T-cell (primary cell): ENCODE data around the gene OR10P1. TPM values are rescaled to one million over a fixed set of nuclear protein-coding genes. Genes with fewer than 3 reads are reported as not detected.
"Not testable (repeated sequence)": the region's sequence is repeated elsewhere in the genome, so short reads cannot be mapped to it uniquely, and the experiment has no call there.

Experiments used
- ATAC-seq, 4 experiments: fragments of 200-7000 bp in 3 of 4; fragments of 150-1000 bp in 1 of 4; cut with Tn5 transposase; replicated peaks in 1 of 4; 1 replicate in 3 of 4; 2 replicates in 1 of 4; pipeline ENCODE4 v1.10.0; 2021; ENCODE audit warnings: moderate library complexity in 3 of 4, mild to moderate bottlenecking in 2 of 4, moderate number of reproducible peaks in 1 of 4
- CTCF ChIA-PET, 2 donors: fragments of 300-600 bp; sonication (Branson Sonifier 250); formaldehyde crosslinking; loops; one replicate each; lab custom pipeline; 2022; ENCODE audit warnings: antibody characterized with exemption in 2 of 2; lab: Charles Lee
- POLR2A ChIA-PET, 2 donors: fragments of 300-600 bp; sonication (Branson Sonifier 250); formaldehyde crosslinking; loops; one replicate each; lab custom pipeline; 2022; ENCODE audit warnings: antibody characterized with exemption in 2 of 2; lab: Charles Lee
- DNase-seq, 35 experiments: peaks; one replicate each; pipeline versions ENCODE4 v3.0.0 to v3.0.0-alpha.2; 2013 to 2023
- H3K27ac ChIP-seq: one replicate; pipeline ENCODE4 v1.5.1; 2013; ENCODE audit warnings: low read length
- H3K27me3 ChIP-seq, 2 experiments: replicated peaks in 1 of 2; 1 replicate in 1 of 2; 2 replicates in 1 of 2; pipeline versions ENCODE4 v1.6.1 to v1.7.0; 2013; ENCODE audit warnings: low read length in 1 of 2, mixed read lengths in 1 of 2; ENCODE audit not compliant: control insufficient read depth in 2 of 2, insufficient read depth in 2 of 2; ENCODE audit errors: extremely low read depth in 1 of 2
- H3K36me3 ChIP-seq, 2 donors: 1 replicate in 1 of 2; 2 replicates in 1 of 2; pipeline versions ENCODE4 v1.6.1 to v1.7.0; 2013; ENCODE audit warnings: low read length in 1 of 2; ENCODE audit not compliant: control insufficient read depth in 2 of 2, insufficient read depth in 1 of 2; ENCODE audit errors: extremely low read depth in 1 of 2
- H3K4me1 ChIP-seq, 2 experiments: 1 replicate in 1 of 2; 2 replicates in 1 of 2; pipeline versions ENCODE4 v1.6.1 to v1.7.0; 2013; ENCODE audit warnings: low read length in 2 of 2, mixed read lengths in 1 of 2; ENCODE audit not compliant: insufficient read depth in 2 of 2, control insufficient read depth in 1 of 2; ENCODE audit errors: extremely low read depth in 1 of 2
- H3K4me3 ChIP-seq, 2 donors: 1 replicate in 1 of 2; 2 replicates in 1 of 2; pipeline versions ENCODE4 v1.5.1 to v1.7.0; 2013; ENCODE audit warnings: mild to moderate bottlenecking in 2 of 2, low read length in 1 of 2, moderate library complexity in 1 of 2; ENCODE audit not compliant: control insufficient read depth in 1 of 2; ENCODE audit errors: extremely low read depth in 1 of 2
- H3K9me3 ChIP-seq: 2 replicates; pipeline ENCODE4 v1.7.0; 2013
- H3K27ac Mint-ChIP-seq, 2 donors: one replicate each; pipeline ENCODE4 v1.8.0; 2020 to 2021; ENCODE audit warnings: mild to moderate bottlenecking in 2 of 2, mixed read lengths in 2 of 2
- H3K27me3 Mint-ChIP-seq, 2 donors: one replicate each; pipeline ENCODE4 v1.8.0; 2021 to 2022; ENCODE audit warnings: mixed read lengths in 2 of 2
- H3K36me3 Mint-ChIP-seq: one replicate; pipeline ENCODE4 v1.8.0; 2021; ENCODE audit warnings: mixed read lengths
- H3K4me1 Mint-ChIP-seq, 3 donors: one replicate each; pipeline ENCODE4 v1.8.0; 2020 to 2022; ENCODE audit warnings: mixed read lengths in 3 of 3, mild to moderate bottlenecking in 1 of 3
- H3K4me3 Mint-ChIP-seq, 3 donors: one replicate each; pipeline ENCODE4 v1.8.0; 2020 to 2022; ENCODE audit warnings: mild to moderate bottlenecking in 3 of 3, mixed read lengths in 3 of 3, moderate library complexity in 3 of 3
- H3K9me3 Mint-ChIP-seq, 3 donors: one replicate each; pipeline ENCODE4 v1.8.0; 2020 to 2022; ENCODE audit warnings: mixed read lengths in 3 of 3
- WGBS: methylation state at CpG from one replicate; pipeline ENCODE4 v1.1.5; 2013; ENCODE audit warnings: missing lambda C conversion rate; ENCODE audit not compliant: insufficient coverage; 5-methylcytosine and 5-hydroxymethylcytosine counted together
- total RNA-seq, 35 experiments: library from RNA in 6 of 35; stranded (reverse) in 6 of 35; fragments of 120-200 nt in 1 of 35; gene quantifications; one replicate each; pipeline versions ENCODE4 v1.2.1 to v1.2.4 and lab custom pipeline; 2013 to 2026

Gene OR10P1
- total RNA-seq (not detected), total RNA-seq (lab: John Stamatoyannopoulos, UW) (0 to 0.05 (median 0) reads per million in 29 experiments)
- total RNA-seq (2013): not detected

GRCh38 chr12:55636853-55637252 is at the start of gene OR10P1:
Gene OR10P1, plus strand, starts transcription at chr12:55636892. Its CDS starts 0 bp downstream, at chr12:55636892.
- H3K9me3 Mint-ChIP-seq: no peaks in the 10 kb centered on the region
- ChIA-PET CTCF (no interaction called here), POLR2A (no interaction called here)
- peaks cover 0 to 3% of the 10 kb centered on the region in 2 experiments for H3K27me3 ChIP-seq
- no peaks in the 10 kb centered on the region for H3K36me3 Mint-ChIP-seq
- peaks cover 10 to 14% (median 14%) of the 10 kb centered on the region in 3 donors for H3K4me1 Mint-ChIP-seq
- peaks cover 2 to 10% of the 10 kb centered on the region in 2 donors for H3K27me3 Mint-ChIP-seq
- no peak within 1 kb of the TSS for H3K4me3 ChIP-seq
- ATAC-seq (no peak), DNase-seq (no peak)
- peaks cover 0 to 13% of the 10 kb centered on the region in 2 experiments for H3K4me1 ChIP-seq
- H3K9me3 ChIP-seq: no peaks in the 10 kb centered on the region
- no peak within 1 kb of the TSS for H3K27ac ChIP-seq
- H3K36me3 ChIP-seq: no peaks in the 10 kb centered on the region
- peak within 1 kb of the TSS in 1 of 3 donors; percentile 15 for H3K4me3 Mint-ChIP-seq
- peak within 1 kb of the TSS; percentile 41 to 74 for H3K27ac Mint-ChIP-seq
- 83% methylated on average over 6 of the region's 6 CpGs for WGBS

GRCh38 chr12:55590152-55590551 is 46.5 kb upstream of the OR10P1 start:
- H3K4me3 Mint-ChIP-seq, CTCF ChIA-PET, H3K9me3 ChIP-seq, H3K27ac Mint-ChIP-seq, ATAC-seq, POLR2A ChIA-PET, H3K27ac ChIP-seq, H3K9me3 Mint-ChIP-seq, H3K36me3 ChIP-seq, H3K27me3 ChIP-seq, H3K4me3 ChIP-seq, H3K4me1 ChIP-seq, H3K4me1 Mint-ChIP-seq, H3K36me3 Mint-ChIP-seq, DNase-seq: not testable (repeated sequence)
- peaks cover 39 to 52% of the 10 kb centered on the region in 2 donors for H3K27me3 Mint-ChIP-seq
- 48% methylated on average over 4 of the region's 12 CpGs for WGBS

GRCh38 chr12:55607821-55608594 is 28.7 kb upstream of the OR10P1 start:
- H3K9me3 ChIP-seq: no peaks in the 10 kb centered on the region
- POLR2A ChIA-PET: interaction anchor here in 1 of 2 donors (0.8 kb wide), 1 partner anchor 14 kb away, joined by 3 read pairs; no protein-coding TSS in a partner anchor
- H3K9me3 Mint-ChIP-seq: no peaks in the 10 kb centered on the region
- CTCF ChIA-PET: no interaction called here
- H3K27me3 ChIP-seq: peaks cover 0 to 7% of the 10 kb centered on the region in 2 experiments
- H3K4me1 Mint-ChIP-seq: no peaks in the 10 kb centered on the region
- no peak overlapping the region for H3K27ac ChIP-seq
- H3K36me3 ChIP-seq: no peaks in the 10 kb centered on the region
- H3K36me3 Mint-ChIP-seq: no peaks in the 10 kb centered on the region
- H3K4me3 Mint-ChIP-seq: no peak overlapping the region
- no peaks in the 10 kb centered on the region for H3K4me1 ChIP-seq
- WGBS: 55% methylated on average over 2 of the region's 8 CpGs
- DNase-seq (no peak), ATAC-seq (no peak)
- H3K27me3 Mint-ChIP-seq: peaks cover 23 to 48% of the 10 kb centered on the region in 2 donors
- no peak overlapping the region for H3K27ac Mint-ChIP-seq
- no peak overlapping the region for H3K4me3 ChIP-seq

- ChIA-PET POLR2A (no interaction called here), CTCF (no interaction called here)
- Histone ChIP-seq H3K9me3 (peaks cover 3% of the 10 kb centered on the region), H3K36me3 (no peaks in the 10 kb centered on the region), H3K27me3 (peaks cover 0 to 7% of the 10 kb centered on the region in 2 experiments), H3K4me1 (no peaks in the 10 kb centered on the region), H3K27ac (no peak overlapping the region), H3K4me3 (no peak overlapping the region)
- H3K27ac Mint-ChIP-seq: no peak overlapping the region
- H3K4me3 Mint-ChIP-seq: no peak overlapping the region
- peaks cover 28 to 45% of the 10 kb centered on the region in 2 donors for H3K27me3 Mint-ChIP-seq
- DNase-seq (no peak), ATAC-seq (no peak)
- WGBS: no CpG with 5 or more reads among the region's 1 CpG
- H3K9me3 Mint-ChIP-seq: peaks cover 3 to 9% (median 6%) of the 10 kb centered on the region in 3 donors
- H3K36me3 Mint-ChIP-seq: peaks cover 4% of the 10 kb centered on the region
- H3K4me1 Mint-ChIP-seq: no peaks in the 10 kb centered on the region
Observed at GRCh38 chr12:55610598-55610997, 26.1 kb upstream of the OR10P1 start.

GRCh38 chr12:55612646-55613045 is 24.0 kb upstream of the OR10P1 start:
- Histone ChIP-seq H3K9me3 (peaks cover 3% of the 10 kb centered on the region), H3K36me3 (no peaks in the 10 kb centered on the region), H3K4me1 (no peaks in the 10 kb centered on the region), H3K4me3 (no peak overlapping the region), H3K27ac (no peak overlapping the region), H3K27me3 (peaks cover 0 to 11% of the 10 kb centered on the region in 2 experiments)
- no CpG with 5 or more reads among the region's 2 CpGs for WGBS
- ChIA-PET CTCF (no interaction called here), POLR2A (no interaction called here)
- Mint-ChIP-seq H3K9me3 (peaks cover 7 to 19% (median 9%) of the 10 kb centered on the region in 3 donors), H3K27ac (no peak overlapping the region), H3K4me1 (no peaks in the 10 kb centered on the region), H3K27me3 (peaks cover 38 to 46% of the 10 kb centered on the region in 2 donors), H3K36me3 (peaks cover 4% of the 10 kb centered on the region), H3K4me3 (no peak overlapping the region)
- DNase-seq (no peak), ATAC-seq (no peak)

GRCh38 chr12:55614764-55615163 is 21.9 kb upstream of the OR10P1 start:
- 73% methylated on average over 1 of the region's 1 CpG for WGBS
- Histone ChIP-seq H3K9me3 (peaks cover 3% of the 10 kb centered on the region), H3K36me3 (no peaks in the 10 kb centered on the region), H3K4me3 (no peak overlapping the region), H3K27me3 (peaks cover 0 to 16% of the 10 kb centered on the region in 2 experiments), H3K4me1 (no peaks in the 10 kb centered on the region), H3K27ac (no peak overlapping the region)
- peaks cover 34 to 41% of the 10 kb centered on the region in 2 donors for H3K27me3 Mint-ChIP-seq
- CTCF ChIA-PET: interaction anchor here in 1 of 2 donors (1.0 kb wide), 1 partner anchor 29 kb away, joined by 3 read pairs; no protein-coding TSS in a partner anchor
- peaks cover 7 to 19% (median 9%) of the 10 kb centered on the region in 3 donors for H3K9me3 Mint-ChIP-seq
- peaks cover 4% of the 10 kb centered on the region for H3K36me3 Mint-ChIP-seq
- POLR2A ChIA-PET: no interaction called here
- H3K27ac Mint-ChIP-seq: no peak overlapping the region
- peaks cover 2 to 3% (median 3%) of the 10 kb centered on the region in 3 donors for H3K4me1 Mint-ChIP-seq
- no peak for DNase-seq
- H3K4me3 Mint-ChIP-seq: no peak overlapping the region
- no peak for ATAC-seq
